Adrenal gland (tissue), 12 donors: ENCODE results near the gene BLTP2. TPM values are rescaled to one million over a fixed set of nuclear protein-coding genes. Genes with fewer than 3 reads are reported as not detected.
A peak's percentile ranks its signal among the peaks of the same experiment; 100 is the strongest.
"Not testable (repeated sequence)": the region's sequence is repeated elsewhere in the genome, so short reads cannot be mapped to it uniquely, and the experiment has no call there.

Experiments used
- DNase-seq, 7 donors: peaks; one replicate each; pipeline ENCODE4 v3.0.0-alpha.2; 2019 to 2020
- H3K27ac ChIP-seq, 5 donors: fragments of 200-600 bp; sonication (generic) in 4 of 5; 1 replicate in 3 of 5; 2 replicates in 2 of 5; pipeline versions ENCODE4 v1.5.1 to v1.8.0; 2016 to 2020; ENCODE audit warnings: mild to moderate bottlenecking in 1 of 5
- H3K27me3 ChIP-seq: fragments of 200-600 bp; 2 replicates; pipeline ENCODE4 v1.8.0; 2021
- H3K36me3 ChIP-seq, 2 donors: fragments of 200-600 bp; replicated peaks in 1 of 2; 1 replicate in 1 of 2; 2 replicates in 1 of 2; pipeline versions ENCODE4 v1.5.1 to v1.8.0; 2018 to 2022
- H3K4me1 ChIP-seq, 2 donors: fragments of 200-600 bp; replicated peaks in 1 of 2; 1 replicate in 1 of 2; 2 replicates in 1 of 2; pipeline versions ENCODE4 v1.5.1 to v1.8.0; 2018 to 2021
- H3K4me3 ChIP-seq, 4 donors: fragments of 200-600 bp; sonication (generic) in 3 of 4; one replicate each; pipeline ENCODE4 v1.5.1; 2016 to 2018
- H3K9me3 ChIP-seq, 3 donors: fragments of 200-600 bp; sonication (generic) in 1 of 3; replicated peaks in 1 of 3; 1 replicate in 2 of 3; 2 replicates in 1 of 3; pipeline versions ENCODE4 v1.5.1 to v1.8.0; 2016 to 2021
- CTCF ChIP-seq, 6 experiments: fragments of 450-650 bp in 4 of 6; fragments of 200-600 bp in 2 of 6; sonication (generic) in 1 of 6; IDR thresholded peaks; 1 replicate in 5 of 6; 2 replicates in 1 of 6; pipeline versions ENCODE4 v1.5.1 to v1.8.0; 2016 to 2021; ENCODE audit warnings: antibody characterized with exemption in 6 of 6, mild to moderate bottlenecking in 2 of 6, moderate library complexity in 1 of 6
- POLR2A ChIP-seq, 2 donors: fragments of 450-650 bp; IDR thresholded peaks; one replicate each; pipeline ENCODE4 v1.6.1; 2017; ENCODE audit warnings: antibody characterized with exemption in 2 of 2, mild to moderate bottlenecking in 2 of 2, moderate library complexity in 1 of 2
- WGBS, 4 donors: extraction: QIAGEN DNeasy Blood & Tissue Kit in 2 of 4; methylation state at CpG; one replicate each; pipeline versions ENCODE4 v1.1.5 to v1.1.7; 2013 to 2017; 5-methylcytosine and 5-hydroxymethylcytosine counted together
- intact Hi-C, 2 donors: fragments of 100-400 bp; cut with DNase I; formaldehyde crosslinking; loops; one replicate each; pipeline versions ENCODE4 v1.14.1 to v1.15.0; 2022 to 2023
- polyA plus RNA-seq, 3 donors: library from polyadenylated mRNA; stranded (reverse); fragments of 200-250 nt in 2 of 3; fragments of 350-450 nt in 1 of 3; fragmentation: Illumina TruSeq in 1 of 3; extraction: RNeasy Lipid Tissue Mini Kit (QIAGEN cat#74804) in 1 of 3; gene quantifications; one replicate each; pipeline ENCODE4 v1.2.3, GENCODE V29; 2013 to 2014
- total RNA-seq, 9 donors: library from RNA; depleted of rRNA in 4 of 9; stranded (reverse); fragments of >200 nt in 4 of 9; fragments of 120-200 nt in 1 of 9; fragmentation: NEBNext Ultra II Directional in 1 of 9; extraction: Animal tissue kit (Norgen Biotek cat#: 25700) in 1 of 9; gene quantifications; one replicate each; pipeline versions ENCODE4 v1.1.0 to v1.2.4, GENCODE V29; 2013 to 2023
- donor health status: healthy with polysubstance abuse.
- donor health status: Bipolar disorder and iron deficiency.
- donor health status: DM: yes; HTN: yes; CAD: no.
- donor health status: DM: no; HTN: no; CAD: no.
- donor health status: DM: no; HTN: no; CAD: no.
- donor health status: DM: yes; HTN: yes; CAD: no.

The BLTP2 gene
- total and polyA plus RNA-seq, 12 donors: 27.8 to 228 (median 137) TPM

- 53 to 76% (median 67%) methylated on average over 2 of the region's 2 CpGs for WGBS, 4 donors
- no peak overlapping the region for H3K27ac ChIP-seq
- peaks cover 0 to 41% of the 10 kb centered on the region in 2 donors for H3K36me3 ChIP-seq
These were observed 32.4 kb downstream of the BLTP2 start for GRCh38 chr17:28612531-28612930.

GRCh38 chr17:28610376-28610775, 34.6 kb downstream of the BLTP2 start:
- no peak overlapping the region for H3K27ac ChIP-seq
- no peaks in the 10 kb centered on the region for H3K9me3 ChIP-seq
- DNase-seq: no peak
- H3K27me3 ChIP-seq: no peaks in the 10 kb centered on the region
- H3K4me3 ChIP-seq: no peak overlapping the region
- intact Hi-C loops: loop anchor here (5.0 to 10.0 kb wide), 2 partner anchors 63 to 116 kb away; no protein-coding TSS in a partner anchor
- no peaks in the 10 kb centered on the region for H3K4me1 ChIP-seq
- H3K36me3 ChIP-seq: peaks cover 0 to 20% of the 10 kb centered on the region in 2 donors
- WGBS, 4 donors: 88 to 93% (median 91%) methylated on average over 8 of the region's 8 CpGs
- TF ChIP-seq POLR2A (IDR thresholded peaks at IDR 0.05): no peak
- TF ChIP-seq CTCF (IDR thresholded peaks at IDR 0.05): no peak

More at GRCh38 chr17:28612531-28612930, 32.4 kb downstream of the BLTP2 start:
- intact Hi-C loops: loop anchor here (5.0 to 10.0 kb wide), 2 partner anchors 65 to 118 kb away; no protein-coding TSS in a partner anchor
- no peaks in the 10 kb centered on the region for H3K9me3 ChIP-seq
- no peak for TF ChIP-seq CTCF (IDR thresholded peaks at IDR 0.05)
- TF ChIP-seq POLR2A (IDR thresholded peaks at IDR 0.05): no peak
- no peaks in the 10 kb centered on the region for H3K4me1 ChIP-seq
- H3K27me3 ChIP-seq: no peaks in the 10 kb centered on the region
- H3K4me3 ChIP-seq: no peak overlapping the region
- DNase-seq: no peak

- 86 to 97% (median 92%) methylated on average over 9 to 24 of the region's 31 CpGs for WGBS, 4 donors
- intact Hi-C loops, DNase-seq: not testable (repeated sequence)
These were observed 40.9 kb downstream of the BLTP2 start for GRCh38 chr17:28604031-28604430.

GRCh38 chr17:28599311-28600184, 45.4 kb downstream of the BLTP2 start:
- WGBS, 4 donors: 6 to 15% (median 8%) methylated on average over 25 to 40 of the region's 40 CpGs
- H3K9me3 ChIP-seq: no peaks in the 10 kb centered on the region
- DNase-seq: peak; percentile 67 to 91 (median 80)
- peak; percentile 3 to 19 for TF ChIP-seq POLR2A (IDR thresholded peaks at IDR 0.05)
- no peak for TF ChIP-seq CTCF (IDR thresholded peaks at IDR 0.05)
- H3K4me1 ChIP-seq: peaks cover 0 to 19% of the 10 kb centered on the region in 2 donors
- peak overlapping the region in 3 of 4 donors; percentile 54 to 58 (median 56) for H3K4me3 ChIP-seq
- H3K36me3 ChIP-seq: no peaks in the 10 kb centered on the region
- no peaks in the 10 kb centered on the region for H3K27me3 ChIP-seq
- intact Hi-C loops: no loop called here
- H3K27ac ChIP-seq: peak overlapping the region; percentile 90 to 98 (median 93)

More at GRCh38 chr17:28604031-28604430, 40.9 kb downstream of the BLTP2 start:
- H3K27ac ChIP-seq, H3K4me1 ChIP-seq, H3K4me3 ChIP-seq, H3K27me3 ChIP-seq, H3K36me3 ChIP-seq, H3K9me3 ChIP-seq: not testable (repeated sequence)
